Activated T-cell treated with anti-CD3 and anti-CD28 coated beads for 4 hours (primary cell): ENCODE results near the gene TRIP12.
"Not testable (repeated sequence)": the region's sequence is repeated elsewhere in the genome, so short reads cannot be mapped to it uniquely, and the experiment has no call there.

Source experiments
- DNase-seq: peaks from one replicate; pipeline ENCODE4 v3.0.0-alpha.2; 2020

The TRIP12 gene

GRCh38 chr2:229821316-229821715 lies 100.5 kb downstream of the TRIP12 start:
- DNase-seq: no peak

- no peak for DNase-seq
Measured at GRCh38 chr2:229818230-229818629, 103.6 kb downstream of the TRIP12 start.

DNA sequence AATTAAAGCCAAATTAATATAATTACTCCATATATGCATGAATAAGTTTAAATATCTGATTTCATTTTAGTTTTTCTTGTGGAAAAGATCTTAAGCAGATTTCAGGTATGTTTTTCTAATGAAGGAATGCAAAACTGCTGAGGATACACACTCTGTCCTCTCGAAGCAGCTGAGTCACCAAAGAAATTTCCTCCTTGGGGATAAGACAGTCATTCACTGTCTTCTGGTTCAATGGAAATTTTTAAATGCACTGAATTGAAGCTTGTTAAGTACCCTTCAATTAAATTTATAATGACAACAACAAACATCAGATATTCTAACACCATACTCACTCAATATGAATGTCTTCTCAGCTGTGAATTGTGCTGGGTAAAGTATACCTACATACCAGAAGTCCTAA lies 106.0 kb downstream of the TRIP12 start:
- no peak for DNase-seq

DNA sequence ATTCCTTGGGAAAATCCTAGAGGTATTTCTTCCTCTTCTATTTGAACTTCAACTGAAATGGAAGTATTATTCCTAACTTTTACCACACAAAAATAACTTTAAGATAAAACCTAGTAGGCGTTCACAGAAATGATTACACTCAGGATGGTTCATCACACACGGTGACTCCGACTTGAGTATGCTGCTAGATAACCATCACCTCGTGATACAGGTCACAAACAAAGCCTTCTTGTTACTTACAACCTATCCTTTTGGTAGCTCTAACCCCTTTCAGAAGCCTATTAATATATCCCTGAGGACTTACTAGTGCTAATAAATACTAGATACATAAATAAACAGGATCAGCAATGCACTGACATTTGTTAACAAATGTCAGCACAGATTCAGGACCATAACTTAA lies 106.5 kb downstream of the TRIP12 start:
- DNase-seq: no peak

DNA sequence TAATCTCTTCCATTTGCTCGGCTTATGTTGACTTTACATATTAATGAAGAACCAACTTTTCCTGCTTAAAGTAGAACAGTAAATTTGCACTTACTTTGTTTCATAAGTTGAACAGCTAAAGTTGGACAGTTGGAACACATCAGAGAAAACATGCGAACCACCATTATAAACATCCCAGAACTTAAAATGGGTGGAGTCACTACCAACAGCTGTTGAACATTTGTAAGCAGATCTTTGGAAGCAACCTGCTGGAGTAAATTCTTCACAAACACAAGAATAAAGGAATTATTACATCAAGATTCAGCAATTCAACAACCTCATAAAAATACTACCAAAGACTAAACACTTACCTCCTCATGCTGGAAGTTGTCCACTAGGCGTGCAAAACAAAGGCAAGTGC lies 111.0 kb downstream of the TRIP12 start:
- no peak for DNase-seq

DNA sequence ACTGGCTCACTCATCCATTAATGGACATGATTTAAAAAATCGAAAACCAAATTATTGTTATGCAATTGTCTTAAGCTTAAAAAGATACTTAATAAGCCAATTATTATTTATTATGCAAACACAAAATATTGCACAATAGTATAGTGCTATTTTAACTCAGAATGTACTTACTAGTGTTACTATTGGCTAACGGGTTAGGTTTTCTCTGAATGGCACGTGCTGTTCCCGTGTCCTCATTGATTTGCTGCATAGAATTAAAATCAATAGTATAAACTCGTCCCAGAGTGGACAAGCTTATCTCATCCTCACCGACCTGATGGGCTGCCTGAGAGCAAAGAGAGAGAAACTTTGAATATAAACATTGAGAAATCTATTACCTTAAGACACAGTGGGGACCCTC lies 116.2 kb downstream of the TRIP12 start:
- DNase-seq: no peak

DNA sequence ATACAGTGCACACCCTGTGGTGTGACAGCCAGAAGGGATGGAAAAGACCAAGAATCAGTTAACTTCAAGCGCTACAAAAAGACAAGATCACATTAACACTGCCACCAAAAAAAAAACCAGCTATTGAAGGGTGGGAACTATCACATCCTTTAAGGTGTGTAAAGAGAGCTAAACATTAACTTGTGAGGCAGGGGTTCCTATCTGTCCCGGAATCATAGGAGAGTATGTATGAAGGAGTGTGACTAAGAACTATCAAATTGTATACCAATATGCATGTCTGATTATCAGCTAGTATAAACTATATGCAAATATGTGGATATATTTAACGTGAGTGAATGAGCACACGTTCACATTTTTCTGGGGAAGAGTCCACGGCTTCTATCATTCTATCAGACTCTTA lies 119.0 kb downstream of the TRIP12 start:
- no peak for DNase-seq

GRCh38 chr2:229800997-229801754 lies 120.6 kb downstream of the TRIP12 start:
- DNase-seq: peak; percentile 69

DNA sequence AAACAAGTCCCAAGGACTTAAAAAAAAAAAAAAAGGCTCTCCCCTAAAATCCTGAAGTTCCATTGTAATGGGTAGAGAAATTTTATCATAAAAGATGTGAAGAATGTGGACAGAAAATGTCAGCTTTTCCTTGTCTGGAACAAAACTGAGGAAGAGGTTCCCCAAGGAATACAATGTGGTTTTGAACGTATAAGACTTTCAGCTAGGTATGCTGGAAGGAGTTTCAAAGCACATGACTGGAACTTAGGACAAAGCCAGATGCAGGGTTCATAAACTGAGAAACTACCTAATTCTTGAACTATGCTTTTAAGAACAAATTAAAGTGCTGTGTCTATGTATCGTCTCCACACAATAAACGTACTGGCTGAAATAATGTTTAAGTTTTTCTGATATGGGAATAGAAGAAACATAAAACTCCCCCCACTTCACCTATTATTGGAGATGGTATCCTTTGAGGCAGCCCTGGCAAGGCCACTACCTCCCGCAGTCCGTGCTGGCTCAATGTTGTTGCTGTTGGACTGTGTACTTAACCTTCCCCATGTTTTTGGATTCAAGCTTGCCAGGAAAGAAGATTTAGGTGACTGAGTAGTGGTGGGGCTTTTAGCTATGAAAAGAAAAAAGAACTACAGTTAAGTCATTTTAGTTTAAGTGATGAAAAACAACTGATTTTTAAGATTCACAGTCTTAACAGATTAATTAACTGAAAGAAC lies 123.2 kb downstream of the TRIP12 start:
- DNase-seq: no peak

- DNase-seq: no peak
Measured at GRCh38 chr2:229795058-229795457, 126.8 kb downstream of the TRIP12 start.

DNA sequence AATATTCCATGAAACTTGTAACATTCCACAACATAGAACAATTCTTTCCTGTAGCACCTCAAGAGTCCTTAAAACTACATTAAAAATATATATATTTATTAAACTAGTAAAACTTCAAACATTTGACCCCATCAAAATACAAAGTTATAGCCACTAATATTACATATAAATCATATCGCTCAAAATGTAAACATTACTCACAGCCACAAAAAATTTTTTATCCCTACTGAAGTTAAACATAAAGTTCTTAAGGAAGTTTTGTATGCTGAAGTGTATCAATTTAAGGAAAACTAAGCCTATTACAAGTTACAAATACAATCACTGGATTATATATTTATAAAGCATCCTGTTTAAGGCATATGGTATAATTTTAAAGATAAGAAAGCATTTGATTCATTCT lies 127.2 kb downstream of the TRIP12 start:
- no peak for DNase-seq

DNA sequence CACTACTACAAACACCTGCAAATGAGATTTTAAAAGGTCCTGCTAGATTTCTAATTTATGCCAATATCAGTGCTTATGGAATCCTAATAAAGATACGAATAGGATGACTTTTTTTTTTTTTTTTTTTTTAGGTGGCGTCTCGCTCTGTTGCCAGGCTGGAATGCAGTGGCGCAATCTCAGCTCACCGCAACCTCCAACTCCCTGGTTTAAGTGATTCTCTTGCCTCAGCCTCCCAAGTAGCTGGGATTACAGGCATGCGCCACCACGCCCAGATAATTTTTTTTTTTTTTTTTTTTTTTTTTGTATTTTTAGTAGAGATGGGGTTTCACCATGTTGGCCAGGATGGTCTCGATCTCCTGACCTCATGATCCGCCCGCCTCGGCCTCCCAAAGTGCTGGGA lies 135.5 kb downstream of the TRIP12 start:
- not testable (repeated sequence) for DNase-seq

DNA sequence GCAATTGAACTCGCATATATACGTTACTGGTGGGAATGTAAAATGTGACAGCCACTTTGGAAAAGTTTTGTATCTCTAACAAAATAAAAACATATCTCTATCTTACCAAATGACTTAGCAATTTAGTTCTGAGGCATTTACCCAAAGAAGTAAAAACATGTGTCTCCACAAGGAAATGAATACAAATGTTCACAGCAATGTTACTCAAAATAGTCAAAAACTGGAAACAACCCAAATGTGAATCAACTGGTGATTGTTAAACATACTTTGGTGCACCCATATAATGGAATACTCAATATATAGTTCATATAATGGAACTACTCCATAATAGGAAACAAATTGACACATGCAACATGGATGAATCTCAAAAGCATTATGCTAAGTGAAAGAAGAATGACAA lies 137.0 kb downstream of the TRIP12 start:
- DNase-seq: no peak

DNA sequence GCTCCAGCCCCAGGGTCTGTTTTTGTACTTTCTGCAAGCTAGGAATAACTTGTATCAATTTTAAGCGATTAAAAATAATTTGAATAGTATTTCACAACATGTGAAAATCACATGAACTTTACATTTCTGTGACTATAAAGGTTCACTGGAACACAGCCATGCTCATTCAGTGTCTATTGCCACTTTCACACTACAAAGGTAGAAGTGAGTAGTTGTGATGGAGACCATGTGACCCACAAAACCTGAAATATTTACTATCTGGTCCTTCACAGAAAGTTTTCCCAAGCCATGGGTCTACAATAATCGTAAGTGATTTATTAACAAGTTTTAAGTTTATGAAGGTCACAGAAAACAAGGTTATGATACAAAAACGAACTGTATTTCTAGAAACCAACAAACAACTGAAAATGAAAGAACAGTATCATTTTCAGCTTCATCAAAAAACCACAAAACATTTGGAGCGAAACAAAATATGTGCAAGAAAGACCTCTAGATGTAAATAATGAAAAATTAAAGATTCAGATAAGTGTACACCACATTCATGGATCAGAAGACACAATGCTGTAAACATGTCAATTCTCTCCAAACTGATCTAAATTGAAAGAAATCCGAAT lies 138.6 kb downstream of the TRIP12 start:
- DNase-seq: no peak

GRCh38 chr2:229780856-229781773 lies 140.7 kb downstream of the TRIP12 start:
- no peak for DNase-seq

GRCh38 chr2:229779650-229780049 lies 142.2 kb downstream of the TRIP12 start:
- DNase-seq: no peak

DNA sequence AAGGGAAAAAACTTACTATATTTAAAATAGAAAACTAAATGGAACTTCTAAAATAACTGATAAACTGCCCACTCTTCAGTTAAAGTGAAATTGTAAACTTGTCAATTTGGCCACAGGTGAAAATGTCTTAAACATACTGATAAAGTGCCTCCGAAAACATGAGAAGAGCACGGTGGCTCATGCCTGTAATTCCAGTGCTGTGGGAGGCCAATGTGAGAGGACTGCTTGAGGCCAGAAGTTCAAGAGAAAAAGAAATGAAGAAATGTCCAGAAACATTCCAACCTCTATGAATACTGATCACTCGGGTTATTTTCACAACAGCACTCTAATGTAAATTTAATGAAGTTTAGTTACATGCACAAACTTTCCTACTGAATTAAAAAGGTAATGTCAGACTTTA lies 144.1 kb downstream of the TRIP12 start:
- DNase-seq: no peak

DNA sequence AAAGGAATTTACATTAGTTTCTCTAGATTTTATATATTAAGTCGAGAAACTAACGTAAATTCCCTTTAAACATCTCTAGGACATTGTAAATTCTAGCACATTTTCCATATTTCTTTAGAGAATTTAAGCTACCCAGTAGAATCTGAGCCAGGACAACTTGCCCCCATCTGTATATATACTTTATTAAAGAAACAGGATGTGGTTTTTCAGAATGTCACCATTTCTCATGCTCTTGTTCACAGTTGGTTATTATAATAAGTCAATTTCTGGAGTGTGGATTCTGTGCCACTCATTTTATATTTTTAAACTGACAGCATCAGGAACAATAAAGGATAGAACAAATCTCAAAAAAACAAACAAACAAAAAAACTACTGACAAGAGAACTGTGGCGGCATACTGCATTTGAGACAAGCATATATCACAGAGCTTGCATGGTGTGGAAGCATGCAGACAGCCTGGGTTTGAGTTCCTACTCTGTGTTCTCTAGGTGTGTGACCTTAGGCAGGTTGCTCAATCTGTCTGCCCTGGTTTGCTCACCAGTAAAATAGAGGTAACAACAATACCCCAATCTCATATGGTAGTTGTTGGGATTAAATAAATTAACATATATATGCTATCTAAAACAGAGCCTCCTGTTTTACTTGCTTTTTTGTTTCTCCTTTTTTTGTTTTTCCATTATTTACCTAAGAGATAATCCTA lies 146.0 kb downstream of the TRIP12 start:
- no peak for DNase-seq

DNA sequence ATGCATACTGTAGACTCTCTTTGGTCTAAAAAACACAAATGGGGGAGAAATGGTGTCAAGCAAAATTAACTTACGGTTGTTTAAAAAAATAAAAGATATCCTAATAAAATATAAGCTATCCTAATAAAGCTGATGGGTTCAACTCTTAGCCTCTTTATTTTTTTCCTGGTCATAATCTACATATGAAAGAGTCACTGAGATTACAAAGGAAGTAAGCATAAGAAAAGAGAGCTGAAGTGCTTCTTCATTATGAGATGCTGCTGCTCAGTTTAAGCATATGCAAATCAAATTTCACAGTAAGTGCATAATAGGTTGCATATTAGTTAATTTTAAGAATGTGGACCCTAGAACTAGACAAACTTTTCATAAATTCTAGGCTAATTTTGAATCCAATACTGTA lies 147.6 kb downstream of the TRIP12 start:
- no peak for DNase-seq

DNA sequence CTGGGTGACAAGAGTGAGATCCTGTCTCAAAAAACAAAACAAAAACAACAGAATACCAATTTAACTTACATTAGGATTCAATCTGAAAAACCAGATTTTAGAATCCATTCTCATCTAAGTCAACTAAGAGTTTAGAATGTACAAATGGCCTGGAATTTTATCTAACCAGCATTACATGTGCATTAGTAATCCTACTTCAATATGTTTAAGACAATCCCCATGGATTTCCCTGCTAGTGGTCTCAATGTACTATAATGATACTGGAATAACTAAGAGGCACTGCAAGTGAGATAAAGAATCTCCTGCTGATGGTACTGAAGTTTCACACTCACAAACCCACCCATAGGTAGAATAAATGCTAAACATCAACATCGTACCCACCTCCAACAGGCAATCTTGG lies 153.6 kb downstream of the TRIP12 start:
- no peak for DNase-seq

DNA sequence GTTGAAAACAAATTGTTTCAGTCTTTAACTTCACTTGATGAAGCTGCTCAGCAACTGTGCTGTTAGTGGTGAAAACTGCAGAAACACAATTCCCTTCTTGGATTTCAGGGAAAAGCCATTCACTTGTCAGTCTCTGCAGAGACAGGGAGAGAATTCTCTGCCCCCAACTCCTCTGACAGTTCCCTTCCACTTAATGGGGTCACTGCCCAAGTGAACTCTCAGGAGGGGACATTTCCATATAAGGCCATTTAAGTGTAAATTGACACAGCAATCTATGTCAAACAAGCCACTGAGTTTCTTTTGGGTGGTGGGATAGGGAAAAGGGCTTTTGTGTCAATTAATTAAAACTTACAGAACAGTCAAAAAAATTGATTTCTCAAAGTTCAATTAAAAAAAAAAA lies 156.1 kb downstream of the TRIP12 start:
- DNase-seq: no peak

DNA sequence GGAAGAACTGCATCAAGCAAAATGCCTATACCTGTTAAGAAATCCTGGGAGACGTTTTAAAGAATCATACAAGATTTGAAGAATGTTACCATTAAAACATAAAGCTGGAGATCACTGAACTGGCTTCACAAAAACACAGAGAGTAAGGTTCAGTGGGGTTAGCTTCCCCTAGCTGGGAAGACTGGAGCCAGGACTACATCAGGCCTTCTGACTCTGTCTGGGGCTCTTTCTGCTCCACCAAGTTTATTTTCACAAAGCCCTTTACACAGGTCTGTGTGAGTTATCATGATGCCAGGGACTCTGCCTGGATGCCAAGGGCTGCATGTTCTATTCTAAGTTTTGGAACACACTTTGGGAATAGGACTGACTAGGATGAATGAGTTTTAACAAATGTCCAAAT lies 160.1 kb downstream of the TRIP12 start:
- no peak for DNase-seq
